GM12801 (cell line): ENCODE data around the gene TARP.

Experiments used
- CTCF ChIP-seq: IDR thresholded peaks from one replicate; pipeline ENCODE4 v1.5.1; 2011; ENCODE audit warnings: control low read depth; ENCODE audit not compliant: insufficient read length; ENCODE audit errors: extremely low read depth

Gene TARP

GRCh38 chr7:38283809-38284208 lies 10.4 kb upstream of the TARP start:
- no peak for TF ChIP-seq CTCF

GRCh38 chr7:38283107-38283506 lies 9.7 kb upstream of the TARP start:
- TF ChIP-seq CTCF = no peak

- TF ChIP-seq CTCF = no peak
Measured at GRCh38 chr7:38282081-38282480, 8.6 kb upstream of the TARP start.

- TF ChIP-seq CTCF = no peak
Measured at GRCh38 chr7:38281266-38281665, 7.8 kb upstream of the TARP start.

- no peak for TF ChIP-seq CTCF
Measured at GRCh38 chr7:38280707-38281106, 7.3 kb upstream of the TARP start.

- no peak for TF ChIP-seq CTCF
Measured at GRCh38 chr7:38280000-38280399, 6.6 kb upstream of the TARP start.

- TF ChIP-seq CTCF = no peak
Measured at GRCh38 chr7:38276096-38276877, 2.9 kb upstream of the TARP start.
